Measurements from ENCODE around the gene ACOT13.
A peak's percentile ranks its signal among the peaks of the same experiment; 100 is the strongest.
"Not testable (repeated sequence)": the region's sequence is repeated elsewhere in the genome, so short reads cannot be mapped to it uniquely, and the experiment has no call there.

The ACOT13 gene

GRCh38 chr6:24708612-24709011 is 41.7 kb downstream of the ACOT13 start:
- TF ChIP-seq JUND (IDR thresholded peaks at IDR 0.05; ENCODE audit: low read depth): no peak
- in situ Hi-C loops (cut with HindIII; ENCODE audit: low pct_unique_long_range_greater_than_20kb, low sequenced_read_pairs): no loop called here
- DNase-seq (ENCODE audit: low read depth in 1 of 2, low spot score in 1 of 2): no peak

- in situ Hi-C loops (cut with HindIII; ENCODE audit: low pct_unique_long_range_greater_than_20kb, low sequenced_read_pairs): no loop called here
- TF ChIP-seq JUND (IDR thresholded peaks at IDR 0.05; ENCODE audit: low read depth): no peak
- no peak for DNase-seq (ENCODE audit: low read depth in 1 of 2, low spot score in 1 of 2)
Observed at GRCh38 chr6:24709014-24709711, 42.3 kb downstream of the ACOT13 start.

- in situ Hi-C loops (cut with HindIII; ENCODE audit: low pct_unique_long_range_greater_than_20kb, low sequenced_read_pairs): no loop called here
- DNase-seq (ENCODE audit: low read depth in 1 of 2, low spot score in 1 of 2): no peak
- TF ChIP-seq JUND (IDR thresholded peaks at IDR 0.05; ENCODE audit: low read depth): no peak
Observed at GRCh38 chr6:24710519-24711303, 43.8 kb downstream of the ACOT13 start.

- in situ Hi-C loops (cut with HindIII; ENCODE audit: low pct_unique_long_range_greater_than_20kb, low sequenced_read_pairs): not testable (repeated sequence)
Observed at GRCh38 chr6:24716602-24717148, 49.8 kb downstream of the ACOT13 start.

GRCh38 chr6:24718449-24719124 is 51.7 kb downstream of the ACOT13 start:
- no peak for TF ChIP-seq JUND (IDR thresholded peaks at IDR 0.05; ENCODE audit: low read depth)
- in situ Hi-C loops (cut with HindIII; ENCODE audit: low pct_unique_long_range_greater_than_20kb, low sequenced_read_pairs): no loop called here
- no peak for DNase-seq (ENCODE audit: low read depth in 1 of 2, low spot score in 1 of 2)

More at GRCh38 chr6:24716602-24717148, 49.8 kb downstream of the ACOT13 start:
- not testable (repeated sequence) for DNase-seq (ENCODE audit: low read depth in 1 of 2, low spot score in 1 of 2)

- DNase-seq (ENCODE audit: low read depth in 1 of 2, low spot score in 1 of 2): peak; percentile 11 to 55
- TF ChIP-seq JUND (IDR thresholded peaks at IDR 0.05; ENCODE audit: low read depth): no peak
- in situ Hi-C loops (cut with HindIII; ENCODE audit: low pct_unique_long_range_greater_than_20kb, low sequenced_read_pairs): no loop called here
Observed at GRCh38 chr6:24719125-24719971, 52.5 kb downstream of the ACOT13 start, which contains the start of gene C6orf62. Gene C6orf62 (minus strand): TSS chr6:24719154. CDS start chr6:24718668, 486 bp downstream.

- DNase-seq (ENCODE audit: low read depth in 1 of 2, low spot score in 1 of 2): peak; percentile 10 to 57
- no peak for TF ChIP-seq JUND (IDR thresholded peaks at IDR 0.05; ENCODE audit: low read depth)
- in situ Hi-C loops (cut with HindIII; ENCODE audit: low pct_unique_long_range_greater_than_20kb, low sequenced_read_pairs): no loop called here
Observed at GRCh38 chr6:24720131-24720603, 53.3 kb downstream of the ACOT13 start.

- peak; percentile 94 to 100 for DNase-seq (ENCODE audit: low read depth in 1 of 2, low spot score in 1 of 2)
- peak; percentile 36 for TF ChIP-seq JUND (IDR thresholded peaks at IDR 0.05; ENCODE audit: low read depth)
- in situ Hi-C loops (cut with HindIII; ENCODE audit: low pct_unique_long_range_greater_than_20kb, low sequenced_read_pairs): no loop called here
Observed at GRCh38 chr6:24720604-24721460, 54.0 kb downstream of the ACOT13 start.

- TF ChIP-seq JUND (IDR thresholded peaks at IDR 0.05; ENCODE audit: low read depth): no peak
- DNase-seq (ENCODE audit: low read depth in 1 of 2, low spot score in 1 of 2): peak in 1 of 2 experiments; percentile 58
- in situ Hi-C loops (cut with HindIII; ENCODE audit: low pct_unique_long_range_greater_than_20kb, low sequenced_read_pairs): no loop called here
Observed at GRCh38 chr6:24721461-24722215, 54.8 kb downstream of the ACOT13 start.

- in situ Hi-C loops (cut with HindIII; ENCODE audit: low pct_unique_long_range_greater_than_20kb, low sequenced_read_pairs): no loop called here
- TF ChIP-seq JUND (IDR thresholded peaks at IDR 0.05; ENCODE audit: low read depth): no peak
Observed at GRCh38 chr6:24723270-24723669, 56.4 kb downstream of the ACOT13 start.

GRCh38 chr6:24730653-24731052 is 63.8 kb downstream of the ACOT13 start:
- DNase-seq (ENCODE audit: low read depth in 1 of 2, low spot score in 1 of 2); in situ Hi-C loops (cut with HindIII; ENCODE audit: low pct_unique_long_range_greater_than_20kb, low sequenced_read_pairs): not testable (repeated sequence)

More at GRCh38 chr6:24723270-24723669, 56.4 kb downstream of the ACOT13 start:
- no peak for DNase-seq (ENCODE audit: low read depth in 1 of 2, low spot score in 1 of 2)

GRCh38 chr6:24731456-24732134 is 64.7 kb downstream of the ACOT13 start:
- DNase-seq (ENCODE audit: low read depth in 1 of 2, low spot score in 1 of 2); in situ Hi-C loops (cut with HindIII; ENCODE audit: low pct_unique_long_range_greater_than_20kb, low sequenced_read_pairs): not testable (repeated sequence)

Data from T47D (cell line).